Breast epithelium (tissue), 3 donors: ENCODE data around the gene NEO1.

Experiments used
- POLR2AphosphoS5 ChIP-seq, 3 donors: sonication (generic); formaldehyde crosslinking; IDR thresholded peaks; one replicate each; pipeline ENCODE4 v1.6.1; 2017; ENCODE audit warnings: antibody characterized with exemption in 3 of 3
- TF ChIP-seq, protein P1 (sequence below), 3 donors: fragments of 450-650 bp; IDR thresholded peaks; one replicate each; pipeline ENCODE4 v1.5.1; 2016 to 2017; ENCODE audit warnings: antibody characterized with exemption in 3 of 3, mild to moderate bottlenecking in 3 of 3, moderate library complexity in 3 of 3

DNA sequence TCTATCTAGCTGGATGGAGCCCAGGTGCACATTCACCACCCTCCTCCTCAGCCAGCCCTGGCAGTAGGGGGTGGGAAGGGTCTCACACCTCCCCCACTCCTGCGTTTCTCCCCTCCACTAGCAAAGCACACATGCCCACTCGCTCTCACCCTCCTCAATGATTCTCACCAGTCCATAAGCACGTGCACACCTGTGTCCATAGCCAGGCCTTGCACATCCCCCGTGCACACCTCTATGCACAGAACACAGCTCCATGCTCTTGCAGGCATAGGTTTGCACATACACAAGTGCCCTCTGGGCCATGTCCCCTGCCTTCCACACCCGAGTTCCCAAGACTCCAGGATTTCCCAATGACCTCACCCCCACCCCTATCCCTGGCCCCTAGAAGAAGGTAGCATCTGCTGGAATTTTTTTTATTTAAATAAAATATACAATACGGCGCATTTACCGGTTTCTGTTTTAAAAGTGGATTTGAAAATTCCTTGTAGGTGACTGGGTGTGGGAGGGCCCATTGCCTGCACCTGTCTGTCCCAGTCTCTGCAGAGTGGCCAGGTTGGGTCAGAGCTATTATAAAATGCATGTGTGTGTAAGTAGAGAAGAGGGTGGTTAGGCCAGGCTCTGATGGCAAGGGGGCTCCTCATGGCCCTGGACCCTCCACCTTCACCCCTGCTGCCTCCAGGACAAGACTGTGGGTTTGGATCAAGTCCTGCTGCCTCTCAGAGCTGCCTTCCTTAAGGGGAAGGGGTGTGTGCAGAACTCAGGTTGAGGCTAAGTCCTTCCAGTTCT is 267.4 kb downstream of the NEO1 start:
- TF ChIP-seq, protein P1, sequence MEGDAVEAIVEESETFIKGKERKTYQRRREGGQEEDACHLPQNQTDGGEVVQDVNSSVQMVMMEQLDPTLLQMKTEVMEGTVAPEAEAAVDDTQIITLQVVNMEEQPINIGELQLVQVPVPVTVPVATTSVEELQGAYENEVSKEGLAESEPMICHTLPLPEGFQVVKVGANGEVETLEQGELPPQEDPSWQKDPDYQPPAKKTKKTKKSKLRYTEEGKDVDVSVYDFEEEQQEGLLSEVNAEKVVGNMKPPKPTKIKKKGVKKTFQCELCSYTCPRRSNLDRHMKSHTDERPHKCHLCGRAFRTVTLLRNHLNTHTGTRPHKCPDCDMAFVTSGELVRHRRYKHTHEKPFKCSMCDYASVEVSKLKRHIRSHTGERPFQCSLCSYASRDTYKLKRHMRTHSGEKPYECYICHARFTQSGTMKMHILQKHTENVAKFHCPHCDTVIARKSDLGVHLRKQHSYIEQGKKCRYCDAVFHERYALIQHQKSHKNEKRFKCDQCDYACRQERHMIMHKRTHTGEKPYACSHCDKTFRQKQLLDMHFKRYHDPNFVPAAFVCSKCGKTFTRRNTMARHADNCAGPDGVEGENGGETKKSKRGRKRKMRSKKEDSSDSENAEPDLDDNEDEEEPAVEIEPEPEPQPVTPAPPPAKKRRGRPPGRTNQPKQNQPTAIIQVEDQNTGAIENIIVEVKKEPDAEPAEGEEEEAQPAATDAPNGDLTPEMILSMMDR (IDR thresholded peaks at IDR 0.05), result no peak
- no peak for TF ChIP-seq POLR2AphosphoS5 (IDR thresholded peaks at IDR 0.05)
